WERI-Rb-1 (cell line): Measurements from ENCODE around the gene ROS1.
"Not testable (repeated sequence)": the region's sequence is repeated elsewhere in the genome, so short reads cannot be mapped to it uniquely, and the experiment has no call there.

Source experiments
- DNase-seq: peaks from one replicate; pipeline ENCODE4 v3.0.0-alpha.2; 2020
- H3K27ac ChIP-seq: fragments of 250-450 bp; sonication (Bioruptor Pico); 2 replicates; pipeline ENCODE4 v1.5.1; 2020; ENCODE audit warnings: mild to moderate bottlenecking, moderate library complexity
- H3K27me3 ChIP-seq: fragments of 250-450 bp; sonication (Bioruptor Pico); 2 replicates; pipeline ENCODE4 v1.5.1; 2021; ENCODE audit warnings: mild to moderate bottlenecking, low read depth, moderate library complexity; ENCODE audit not compliant: insufficient read depth, severe bottlenecking
- H3K36me3 ChIP-seq: fragments of 250-450 bp; sonication (Bioruptor Pico); 2 replicates; pipeline ENCODE4 v1.5.1; 2020; ENCODE audit warnings: mild to moderate bottlenecking, moderate library complexity
- H3K4me3 ChIP-seq: 2 replicates; pipeline ENCODE4 v1.5.1; 2011; ENCODE audit warnings: low read depth, mild to moderate bottlenecking, control low read depth, low read length
- H3K9me3 ChIP-seq: fragments of 250-450 bp; sonication (Bioruptor Pico); 2 replicates; pipeline ENCODE4 v1.5.1; 2021; ENCODE audit warnings: mild to moderate bottlenecking, moderate library complexity; ENCODE audit not compliant: severe bottlenecking
- CTCF ChIP-seq: IDR thresholded peaks from 2 replicates; pipeline ENCODE4 v1.5.1; 2011; ENCODE audit warnings: low read depth, mild to moderate bottlenecking, control low read depth, inconsistent platforms, low read length

The ROS1 gene

GRCh38 chr6:117375446-117375845, 50.3 kb downstream of the ROS1 start:
- no peak overlapping the region for H3K4me3 ChIP-seq
- H3K27ac ChIP-seq, result no peak overlapping the region
- no peak for TF ChIP-seq CTCF
- H3K27me3 ChIP-seq, result no peaks in the 10 kb centered on the region
- no peaks in the 10 kb centered on the region for H3K36me3 ChIP-seq
- H3K9me3 ChIP-seq, result peaks cover 4% of the 10 kb centered on the region
- no peak for DNase-seq

- Histone ChIP-seq H3K9me3 (peaks cover 4% of the 10 kb centered on the region), H3K4me3 (no peak overlapping the region), H3K27me3 (no peaks in the 10 kb centered on the region), H3K27ac (no peak overlapping the region), H3K36me3 (no peaks in the 10 kb centered on the region)
- TF ChIP-seq CTCF, result no peak
- DNase-seq, result no peak
These were observed 52.4 kb downstream of the ROS1 start for GRCh38 chr6:117373211-117373813.

- H3K9me3 ChIP-seq, H3K27me3 ChIP-seq, H3K27ac ChIP-seq, H3K4me3 ChIP-seq, DNase-seq, H3K36me3 ChIP-seq: not testable (repeated sequence)
These were observed 53.5 kb downstream of the ROS1 start for GRCh38 chr6:117372289-117372688.

GRCh38 chr6:117371492-117371891, 54.2 kb downstream of the ROS1 start:
- TF ChIP-seq CTCF, result no peak
- no peak for DNase-seq
- H3K9me3 ChIP-seq, result peaks cover 4% of the 10 kb centered on the region
- no peak overlapping the region for H3K27ac ChIP-seq
- H3K27me3 ChIP-seq, result no peaks in the 10 kb centered on the region
- H3K4me3 ChIP-seq, result no peak overlapping the region
- H3K36me3 ChIP-seq, result no peaks in the 10 kb centered on the region

- no peak overlapping the region for H3K27ac ChIP-seq
- H3K36me3 ChIP-seq, result no peaks in the 10 kb centered on the region
- no peak overlapping the region for H3K4me3 ChIP-seq
- H3K27me3 ChIP-seq, result no peaks in the 10 kb centered on the region
- no peaks in the 10 kb centered on the region for H3K9me3 ChIP-seq
- no peak for DNase-seq
- TF ChIP-seq CTCF, result no peak
These were observed 66.2 kb downstream of the ROS1 start for GRCh38 chr6:117359581-117359980.

- no peak for DNase-seq
- no peak for TF ChIP-seq CTCF
- H3K9me3 ChIP-seq, result no peaks in the 10 kb centered on the region
These were observed 71.1 kb downstream of the ROS1 start for GRCh38 chr6:117354671-117355070.

More at GRCh38 chr6:117354671-117355070, 71.1 kb downstream of the ROS1 start:
- Histone ChIP-seq H3K36me3 (no peaks in the 10 kb centered on the region), H3K27ac (no peak overlapping the region), H3K27me3 (no peaks in the 10 kb centered on the region), H3K4me3 (no peak overlapping the region)
